ENCODE results near the gene SRRM4. TPM values are rescaled to one million over a fixed set of nuclear protein-coding genes. Genes with fewer than 3 reads are reported as not detected.

SRRM4 gene, protein sequence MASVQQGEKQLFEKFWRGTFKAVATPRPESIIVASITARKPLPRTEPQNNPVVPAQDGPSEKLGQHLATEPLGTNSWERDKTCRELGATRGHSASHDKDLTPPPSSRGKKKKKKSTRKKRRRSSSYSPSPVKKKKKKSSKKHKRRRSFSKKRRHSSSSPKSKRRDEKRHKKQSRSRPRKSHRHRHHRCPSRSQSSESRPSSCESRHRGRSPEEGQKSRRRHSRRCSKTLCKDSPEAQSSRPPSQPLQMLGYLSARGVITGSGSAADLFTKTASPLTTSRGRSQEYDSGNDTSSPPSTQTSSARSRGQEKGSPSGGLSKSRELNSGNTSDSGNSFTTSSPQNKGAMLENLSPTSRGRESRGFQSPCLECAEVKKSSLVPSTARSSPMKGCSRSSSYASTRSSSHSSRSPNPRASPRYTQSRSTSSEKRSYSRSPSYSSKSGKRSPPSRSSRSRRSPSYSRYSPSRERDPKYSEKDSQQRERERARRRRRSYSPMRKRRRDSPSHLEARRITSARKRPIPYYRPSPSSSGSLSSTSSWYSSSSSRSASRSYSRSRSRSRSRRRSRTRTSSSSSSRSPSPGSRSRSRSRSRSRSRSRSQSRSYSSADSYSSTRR
- under 0.01 TPM in 1 of 2 replicates, not detected in the other for total RNA-seq

GRCh38 chr12:118981285-118982211, at the start of gene SRRM4:
SRRM4 (plus strand) TSS chr12:118981541; CDS start chr12:118981883, 342 bp downstream.

DNA sequence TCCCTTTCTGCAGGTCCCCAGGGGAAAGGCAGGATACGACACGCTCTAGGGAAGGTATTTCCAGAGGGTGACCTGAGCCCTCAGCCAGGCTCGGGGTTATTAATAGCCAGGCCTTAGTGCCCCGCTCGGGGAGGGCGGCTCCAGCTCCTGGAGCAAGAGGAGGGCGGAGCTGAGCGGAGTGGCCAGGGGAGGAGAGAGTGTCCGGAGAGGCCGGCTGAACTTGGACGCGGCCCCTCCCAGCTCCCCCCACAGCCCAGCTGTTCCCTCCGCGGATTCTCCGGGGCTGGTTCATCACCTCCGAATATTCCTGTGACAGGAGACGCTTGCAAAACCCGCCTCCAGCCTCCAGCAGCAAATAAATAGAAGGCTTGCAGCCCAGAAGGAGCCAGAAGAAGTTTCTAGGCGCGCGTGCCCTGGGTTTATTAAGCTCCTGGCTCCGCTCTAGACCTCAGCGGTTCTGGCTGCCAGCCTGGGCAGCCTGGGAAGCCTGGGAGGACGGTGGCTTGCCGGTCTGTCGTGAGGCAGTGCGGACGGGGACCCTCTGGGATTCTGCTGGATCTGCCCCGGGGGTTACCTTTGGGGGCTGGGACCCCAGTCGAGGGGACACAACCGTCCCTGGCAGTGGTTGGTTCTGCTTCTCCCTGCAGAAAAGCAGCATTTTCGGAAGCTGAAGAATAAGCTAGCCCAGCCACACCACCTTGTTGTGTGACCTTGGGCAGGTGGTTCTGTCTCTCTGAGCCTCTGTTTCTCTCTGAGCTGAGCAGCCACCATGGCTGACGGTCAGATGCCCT, 197.4 kb downstream of the SRRM4 start, which contains the start of gene HSPB8:
TSS of gene HSPB8 (plus strand) at position 388 of the 791 bp plus-strand sequence. CDS start at position 770, 382 bp downstream.

Other genes starting within 250 kb of the SRRM4 start
- gene HSPB8, start 197.4 kb downstream of the SRRM4 start, total RNA-seq: 9.8 and 10.6 TPM in 2 replicates